Erythroblast (primary cell): ENCODE data around the gene TAF10.

ENCODE experiments used
- GATA1 ChIP-seq: IDR thresholded peaks from 2 replicates; pipeline ENCODE4 v1.6.1; 2011; ENCODE audit warnings: low read depth, mild to moderate bottlenecking, control low read depth, low read length, moderate library complexity
- POLR2A ChIP-seq: IDR thresholded peaks from 2 replicates; pipeline ENCODE4 v1.6.1; 2011; ENCODE audit warnings: mild to moderate bottlenecking, low read length

DNA sequence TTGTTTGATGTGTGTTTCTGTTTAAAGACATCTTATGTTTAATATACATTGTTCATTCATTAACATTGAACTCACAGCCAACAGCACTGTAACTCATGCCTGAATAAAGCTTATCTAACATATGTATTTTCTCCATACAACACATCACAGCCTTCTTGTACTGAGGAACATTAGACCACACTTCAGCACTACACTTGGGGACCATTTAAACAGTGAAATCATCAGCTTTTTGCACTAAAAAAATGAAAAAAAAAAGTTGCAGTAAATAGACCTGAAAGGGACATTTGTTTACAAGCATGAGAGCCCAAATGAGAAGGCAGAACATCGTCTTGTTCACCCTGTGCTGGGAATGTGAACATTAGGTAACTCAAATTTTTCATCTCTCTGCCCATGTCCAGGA lies 22.5 kb upstream of the TAF10 start:
- no peak for TF ChIP-seq POLR2A
- TF ChIP-seq GATA1 = no peak
